IMR-90 (cell line): Measurements from ENCODE around the gene LYZL1. TPM values are rescaled to one million over a fixed set of nuclear protein-coding genes. Genes with fewer than 3 reads are reported as not detected.
A peak's percentile ranks its signal among the peaks of the same experiment; 100 is the strongest.
"Not testable (repeated sequence)": the region's sequence is repeated elsewhere in the genome, so short reads cannot be mapped to it uniquely, and the experiment has no call there.

Experiments
- ATAC-seq: fragments of 200-7000 bp; cut with Tn5 transposase; 2 replicates; pipeline ENCODE4 v1.9.1; 2020; ENCODE audit warnings: low read depth, mild to moderate bottlenecking, moderate library complexity
- BruUV-seq: library from RNA; stranded (reverse); fragments of 400-500 nt; replicated peaks from 2 replicates; lab custom pipeline; 2021; lab: Mats Ljungman, UMichigan
- CTCF ChIA-PET: fragments of 300-600 bp; formaldehyde crosslinking; extraction: SDS; loops from one replicate; lab custom pipeline; 2021; ENCODE audit warnings: antibody characterized with exemption; lab: Yijun Ruan, JAX
- POLR2A ChIA-PET: fragments of 300-600 bp; sonication (Branson Sonifier 250); formaldehyde crosslinking; loops from one replicate; lab custom pipeline; 2022; ENCODE audit warnings: antibody characterized with exemption; ENCODE audit not compliant: unreplicated experiment; lab: Charles Lee
- DNase-seq: peaks from one replicate; pipeline ENCODE4 v3.0.0; 2013
- H2AFZ ChIP-seq: replicated peaks from 2 replicates; pipeline ENCODE3; 2013; ENCODE audit warnings: low read length, mild to moderate bottlenecking; ENCODE audit not compliant: poor library complexity
- H2AK5ac ChIP-seq: 2 replicates; pipeline ENCODE4 v1.6.1; 2013; ENCODE audit warnings: low read depth, low read length, inconsistent platforms
- H2AK9ac ChIP-seq: replicated peaks from 2 replicates; pipeline ENCODE3; 2013; ENCODE audit warnings: mild to moderate bottlenecking, low read depth, low read length, moderate library complexity; ENCODE audit not compliant: poor library complexity
- H2BK120ac ChIP-seq: 2 replicates; pipeline ENCODE4 v1.6.1; 2013; ENCODE audit warnings: low read depth, low read length, inconsistent platforms
- H2BK15ac ChIP-seq: 3 replicates; pipeline ENCODE4 v1.6.1; 2013; ENCODE audit warnings: low read depth, low read length, inconsistent platforms
- H2BK20ac ChIP-seq: 2 replicates; pipeline ENCODE4 v1.6.1; 2013; ENCODE audit warnings: low read depth, mild to moderate bottlenecking, inconsistent platforms, low read length, moderate library complexity
- H2BK5ac ChIP-seq: 2 replicates; pipeline ENCODE4 v1.6.1; 2013; ENCODE audit warnings: mild to moderate bottlenecking, low read depth, low read length, inconsistent platforms; ENCODE audit not compliant: poor library complexity, severe bottlenecking
- H3K14ac ChIP-seq: replicated peaks from 2 replicates; pipeline ENCODE4 v1.6.1; 2013; ENCODE audit warnings: low read depth, low read length, inconsistent platforms
- H3K18ac ChIP-seq: 2 replicates; pipeline ENCODE4 v1.6.1; 2013; ENCODE audit warnings: low read depth, low read length, control low read depth
- H3K23ac ChIP-seq: 2 replicates; pipeline ENCODE4 v1.6.1; 2013; ENCODE audit warnings: low read depth, low read length, inconsistent platforms
- H3K27ac ChIP-seq: 2 replicates; pipeline ENCODE4 v1.5.1; 2013; ENCODE audit warnings: mild to moderate bottlenecking, control low read depth, low read length; ENCODE audit not compliant: insufficient read depth
- H3K27me3 ChIP-seq: 2 replicates; pipeline ENCODE4 v1.6.1; 2013; ENCODE audit warnings: low read length; ENCODE audit not compliant: control insufficient read depth, insufficient read depth
- H3K36me3 ChIP-seq: 2 replicates; pipeline ENCODE4 v1.6.1; 2013; ENCODE audit warnings: low read length, mixed read lengths; ENCODE audit not compliant: control insufficient read depth, insufficient read depth
- H3K4ac ChIP-seq: 2 replicates; pipeline ENCODE4 v1.6.1; 2013; ENCODE audit warnings: low read depth, low read length, inconsistent platforms
- H3K4me1 ChIP-seq: 2 replicates; pipeline ENCODE4 v1.6.1; 2013; ENCODE audit warnings: low read length, mixed read lengths; ENCODE audit not compliant: control insufficient read depth, insufficient read depth
- H3K4me2 ChIP-seq: 2 replicates; pipeline ENCODE4 v1.6.1; 2013; ENCODE audit warnings: low read depth, mild to moderate bottlenecking, control low read depth, low read length, moderate library complexity
- H3K4me3 ChIP-seq: 2 replicates; pipeline ENCODE4 v1.5.1; 2013; ENCODE audit warnings: low read depth, mild to moderate bottlenecking, control low read depth, low read length, moderate library complexity; ENCODE audit not compliant: insufficient read depth
- H3K56ac ChIP-seq: 2 replicates; pipeline ENCODE4 v1.6.1; 2013; ENCODE audit warnings: low read length, inconsistent platforms; ENCODE audit not compliant: insufficient read depth; ENCODE audit errors: extremely low read depth
- H3K79me1 ChIP-seq, 2 experiments: 2 replicates each; pipeline ENCODE4 v1.6.1; 2013; ENCODE audit warnings: low read length in 2 of 2, inconsistent platforms in 1 of 2, low read depth in 1 of 2
- H3K9ac ChIP-seq: 2 replicates; pipeline ENCODE4 v1.6.1; 2013; ENCODE audit warnings: low read depth, low read length, control low read depth
- H3K9me1 ChIP-seq: 2 replicates; pipeline ENCODE4 v1.6.1; 2013; ENCODE audit warnings: low read length, inconsistent platforms; ENCODE audit not compliant: insufficient read depth
- H3K9me3 ChIP-seq: 2 replicates; pipeline ENCODE4 v1.6.1; 2013; ENCODE audit warnings: low read length; ENCODE audit not compliant: control insufficient read depth, insufficient read depth
- H4K20me1 ChIP-seq: 2 replicates; pipeline ENCODE4 v1.6.1; 2013; ENCODE audit warnings: low read length, inconsistent platforms; ENCODE audit not compliant: insufficient read depth
- H4K5ac ChIP-seq: 2 replicates; pipeline ENCODE4 v1.6.1; 2013; ENCODE audit warnings: mild to moderate bottlenecking, low read depth, low read length, control low read depth
- H4K8ac ChIP-seq, 2 experiments: 2 replicates each; pipeline ENCODE4 v1.6.1; 2013; ENCODE audit warnings: low read depth in 2 of 2, low read length in 2 of 2, control low read depth in 1 of 2, inconsistent platforms in 1 of 2
- H4K91ac ChIP-seq: 2 replicates; pipeline ENCODE4 v1.6.1; 2013; ENCODE audit warnings: low read depth, low read length, inconsistent platforms; ENCODE audit not compliant: insufficient read depth
- CEBPB ChIP-seq: IDR thresholded peaks from 2 replicates; pipeline ENCODE4 v1.6.1; 2012; ENCODE audit warnings: low read depth, low read length, improper control_type of control experiment
- WGBS, 2 experiments: methylation state at CpG; one replicate each; pipeline versions ENCODE4 v1.1.5 to v1.1.7; 2013; ENCODE audit warnings: missing lambda C conversion rate in 2 of 2; ENCODE audit not compliant: insufficient read length in 1 of 2; ENCODE audit errors: extremely low coverage in 2 of 2; 5-methylcytosine and 5-hydroxymethylcytosine counted together
- dilution Hi-C: fragments of 300-500 bp; cut with HindIII; formaldehyde crosslinking; loops from one replicate; pipeline ENCODE4 v1.14.3; 2018; ENCODE audit warnings: low sequenced_read_pairs; ENCODE audit not compliant: unreplicated experiment
- in situ Hi-C: fragments of 300-500 bp; cut with MboI; formaldehyde crosslinking; loops from 3 replicates; pipeline ENCODE4 v1.14.3; 2019; ENCODE audit warnings: low sequenced_read_pairs, inconsistent platforms, mixed read lengths
- intact Hi-C: fragments of 100-400 bp; cut with micrococcal nuclease; formaldehyde crosslinking; loops from 2 replicates; pipeline ENCODE4 v1.10.0; 2022
- polyA plus RNA-seq, 3 experiments: library from polyadenylated mRNA; depleted of rRNA; stranded (reverse); fragments of >200 nt; gene quantifications; 2 replicates each; pipeline ENCODE4 v1.2.3, GENCODE V29; 2012; ENCODE audit warnings: low replicate concordance in 1 of 3
- total RNA-seq: library from RNA; depleted of rRNA; stranded (reverse); fragments of >200 nt; gene quantifications from 2 replicates; pipeline ENCODE4 v1.2.3, GENCODE V29; 2012

The LYZL1 gene
- total and polyA plus RNA-seq, 2 of the 4 experiments (the other 2 are of a cell fraction): not detected

GRCh38 chr10:29320680-29321121 lies 31.8 kb downstream of the LYZL1 start:
- H4K5ac ChIP-seq, H3K4ac ChIP-seq, H2BK20ac ChIP-seq, H2AFZ ChIP-seq, H3K79me1 ChIP-seq, H3K14ac ChIP-seq, H3K36me3 ChIP-seq, CTCF ChIA-PET, H3K4me3 ChIP-seq, H2AK9ac ChIP-seq, BruUV-seq, dilution Hi-C loops, H2BK5ac ChIP-seq, H3K4me1 ChIP-seq, intact Hi-C loops, H3K9ac ChIP-seq, ATAC-seq, H4K20me1 ChIP-seq, H3K56ac ChIP-seq, H3K4me2 ChIP-seq, H4K8ac ChIP-seq, H3K18ac ChIP-seq, H2AK5ac ChIP-seq, H4K91ac ChIP-seq, H2BK120ac ChIP-seq, POLR2A ChIA-PET, H2BK15ac ChIP-seq, H3K27ac ChIP-seq, H3K9me1 ChIP-seq, DNase-seq, H3K9me3 ChIP-seq, in situ Hi-C loops, H3K23ac ChIP-seq: not testable (repeated sequence)
- TF ChIP-seq CEBPB: peak; percentile 45
- H3K27me3 ChIP-seq: peaks cover 31% of the 10 kb centered on the region
- WGBS, 2 experiments: no CpG with 5 or more reads among the region's 5 CpGs
